CD4-positive, alpha-beta T cell (primary cell): ENCODE results near the gene GFM1. TPM values are rescaled to one million over a fixed set of nuclear protein-coding genes. Genes with fewer than 3 reads are reported as not detected.
A peak's percentile ranks its signal among the peaks of the same experiment; 100 is the strongest.

Experiments
- ATAC-seq: fragments of 200-7000 bp; cut with Tn5 transposase; one replicate; pipeline ENCODE4 v1.10.0; 2022; ENCODE audit warnings: mild to moderate bottlenecking; ENCODE audit not compliant: poor library complexity
- CTCF ChIA-PET: fragments of 350-600 bp; sonication (Branson Sonifier 250); formaldehyde crosslinking; loops from one replicate; lab custom pipeline; 2021; ENCODE audit warnings: antibody characterized with exemption, inconsistent platforms; lab: Charles Lee
- POLR2A ChIA-PET: fragments of 350-600 bp; sonication (Branson Sonifier 250); formaldehyde crosslinking; loops from one replicate; lab custom pipeline; 2021; ENCODE audit warnings: antibody characterized with exemption, inconsistent platforms; lab: Charles Lee
- DNase-seq, 14 experiments: peaks; one replicate each; pipeline ENCODE4 v3.0.0-alpha.2; 2013 to 2020; ENCODE audit warnings: mixed read lengths in 2 of 14
- H3K27ac ChIP-seq, 2 donors: one replicate each; pipeline versions ENCODE4 v1.5.1 to v1.7.0; 2013; ENCODE audit warnings: low read length in 2 of 2, low read depth in 1 of 2, mild to moderate bottlenecking in 1 of 2
- H3K27me3 ChIP-seq, 2 experiments: 1 replicate in 1 of 2; 2 replicates in 1 of 2; pipeline versions ENCODE4 v1.6.1 to v1.7.0; 2013; ENCODE audit warnings: low read length in 2 of 2, control low read depth in 1 of 2, mild to moderate bottlenecking in 1 of 2, moderate library complexity in 1 of 2; ENCODE audit not compliant: insufficient read depth in 2 of 2, control insufficient read depth in 1 of 2
- H3K36me3 ChIP-seq: one replicate; pipeline ENCODE4 v1.6.1; 2013; ENCODE audit warnings: low read length, control low read depth; ENCODE audit not compliant: insufficient read depth
- H3K4me1 ChIP-seq: one replicate; pipeline ENCODE4 v1.6.1; 2013; ENCODE audit warnings: low read length, control low read depth; ENCODE audit not compliant: insufficient read depth
- H3K4me3 ChIP-seq: one replicate; pipeline ENCODE4 v1.5.1; 2013; ENCODE audit warnings: mild to moderate bottlenecking, low read length, moderate library complexity
- H3K9me3 ChIP-seq, 2 experiments: 1 replicate in 1 of 2; 2 replicates in 1 of 2; pipeline versions ENCODE4 v1.6.1 to v1.7.0; 2013; ENCODE audit warnings: low read length in 2 of 2, mild to moderate bottlenecking in 2 of 2, control low read depth in 1 of 2, moderate library complexity in 1 of 2; ENCODE audit not compliant: control insufficient read depth in 1 of 2, insufficient read depth in 1 of 2
- H3K27ac Mint-ChIP-seq: one replicate; pipeline ENCODE4 v1.8.0; 2020; ENCODE audit warnings: mixed read lengths
- H3K27me3 Mint-ChIP-seq: one replicate; pipeline ENCODE4 v1.8.0; 2021; ENCODE audit warnings: mixed read lengths
- H3K36me3 Mint-ChIP-seq: one replicate; pipeline ENCODE4 v1.8.0; 2021; ENCODE audit warnings: low read depth, mixed read lengths
- H3K4me1 Mint-ChIP-seq: one replicate; pipeline ENCODE4 v1.8.0; 2021; ENCODE audit warnings: low read depth, mixed read lengths
- H3K4me3 Mint-ChIP-seq: one replicate; pipeline ENCODE4 v1.8.0; 2020; ENCODE audit warnings: mild to moderate bottlenecking, mixed read lengths
- H3K9me3 Mint-ChIP-seq: one replicate; pipeline ENCODE4 v1.8.0; 2020; ENCODE audit warnings: mixed read lengths
- CTCF ChIP-seq: fragments of 200-600 bp; IDR thresholded peaks from one replicate; pipeline ENCODE4 v1.8.0; 2022; ENCODE audit warnings: antibody characterized with exemption, mild to moderate bottlenecking
- intact Hi-C, 2 experiments: fragments of 100-400 bp; cut with DNase I in 1 of 2; cut with micrococcal nuclease in 1 of 2; formaldehyde crosslinking; loops; one replicate each; pipeline versions ENCODE4 v1.15.1 to v1.9.0; 2023 to 2025; cut with DNase I, micrococcal nuclease
- polyA plus RNA-seq, 2 donors: library from polyadenylated mRNA; unstranded; fragments of 120-200 nt; gene quantifications; one replicate each; pipeline ENCODE4 v1.2.1, GENCODE V29; 2013
- total RNA-seq, 174 experiments: library from RNA in 2 of 174; stranded (reverse) in 2 of 174; gene quantifications; one replicate each; pipeline ENCODE4 v1.2.3 and lab custom pipeline; 2021 to 2026

Gene GFM1
- total RNA-seq (10 to 100 TPM; 27.5 to 29.4 TPM), total RNA-seq (lab: John Stamatoyannopoulos, UW) (43.8 to 257 (median 82.0) reads per million in 172 experiments)
- polyA plus RNA-seq (2013, experiment 1 of 2) = 31.7 TPM
- polyA plus RNA-seq (2013, experiment 2 of 2) = 30.0 TPM

- peak within 1 kb of the TSS; percentile 54 to 81 for H3K27ac ChIP-seq
- ChIA-PET POLR2A (interaction anchor here (0.9 to 2.3 kb wide), 13 partner anchors 9 to 1484 kb away, joined by 3 to 13 read pairs (median 6); partner anchors contain the start of genes CCNL1, LXN, MFSD1 and MLF1), CTCF (interaction anchor here (0.6 to 3.1 kb wide), 16 partner anchors 9 to 1831 kb away, joined by 3 to 38 read pairs (median 6); partner anchors contain the start of genes LXN, MFSD1 and MLF1)
- no peaks in the 10 kb centered on the region for H3K9me3 ChIP-seq
- H3K4me1 ChIP-seq = peaks cover 16% of the 10 kb centered on the region
- ATAC-seq (peak; percentile 94), DNase-seq (peak; percentile 79 to 97 (median 86))
- peaks cover 33% of the 10 kb centered on the region for H3K36me3 Mint-ChIP-seq
- H3K27me3 Mint-ChIP-seq = no peaks in the 10 kb centered on the region
- TF ChIP-seq CTCF = peak; percentile 92
- no peaks in the 10 kb centered on the region for H3K27me3 ChIP-seq
- peaks cover 25% of the 10 kb centered on the region for H3K36me3 ChIP-seq
- peak within 1 kb of the TSS; percentile 99 for H3K4me3 ChIP-seq
- H3K4me1 Mint-ChIP-seq = peaks cover 53% of the 10 kb centered on the region
- H3K9me3 Mint-ChIP-seq = no peaks in the 10 kb centered on the region
- peak within 1 kb of the TSS; percentile 64 for H3K27ac Mint-ChIP-seq
- intact Hi-C loops = loop anchor here (5.0 to 10.0 kb wide), 3 partner anchors 158 to 1920 kb away; partner anchors contain the start of genes KPNA4 (in 1 of the 2) and MFSD1 (in 1 of the 2)
- peak within 1 kb of the TSS; percentile 95 for H3K4me3 Mint-ChIP-seq
Measured at GRCh38 chr3:158644345-158644908, at the start of gene GFM1. Gene GFM1, plus strand, starts transcription at chr3:158644527. Its CDS starts 108 bp downstream, at chr3:158644635.

GRCh38 chr3:158600787-158601186, 43.5 kb upstream of the GFM1 start:
- ChIA-PET POLR2A (no interaction called here), CTCF (no interaction called here)
- intact Hi-C loops = no loop called here
- no peaks in the 10 kb centered on the region for H3K4me1 ChIP-seq
- no peaks in the 10 kb centered on the region for H3K36me3 ChIP-seq
- Mint-ChIP-seq H3K9me3 (no peaks in the 10 kb centered on the region), H3K4me1 (no peaks in the 10 kb centered on the region), H3K4me3 (no peak overlapping the region), H3K36me3 (no peaks in the 10 kb centered on the region), H3K27me3 (peaks cover 4% of the 10 kb centered on the region), H3K27ac (no peak overlapping the region)
- DNase-seq (no peak), ATAC-seq (no peak)
- H3K27ac ChIP-seq = no peak overlapping the region
- no peak overlapping the region for H3K4me3 ChIP-seq
- no peak for TF ChIP-seq CTCF
- no peaks in the 10 kb centered on the region for H3K27me3 ChIP-seq
- no peaks in the 10 kb centered on the region for H3K9me3 ChIP-seq

GRCh38 chr3:158602227-158602626, 42.1 kb upstream of the GFM1 start:
- TF ChIP-seq CTCF = no peak
- ATAC-seq (no peak), DNase-seq (no peak)
- intact Hi-C loops = no loop called here
- no peaks in the 10 kb centered on the region for H3K27me3 ChIP-seq
- Mint-ChIP-seq H3K36me3 (no peaks in the 10 kb centered on the region), H3K27ac (no peak overlapping the region), H3K4me3 (no peak overlapping the region), H3K27me3 (peaks cover 4% of the 10 kb centered on the region), H3K9me3 (no peaks in the 10 kb centered on the region), H3K4me1 (no peaks in the 10 kb centered on the region)
- H3K9me3 ChIP-seq = no peaks in the 10 kb centered on the region
- no peak overlapping the region for H3K4me3 ChIP-seq
- H3K36me3 ChIP-seq = no peaks in the 10 kb centered on the region
- H3K27ac ChIP-seq = no peak overlapping the region
- no peaks in the 10 kb centered on the region for H3K4me1 ChIP-seq
- POLR2A ChIA-PET = no interaction called here
- CTCF ChIA-PET = interaction anchor here (0.6 kb wide), 1 partner anchor 1396 kb away, joined by 3 read pairs; no protein-coding TSS in a partner anchor
